Activated CD8-positive, alpha-beta memory T cell treated with anti-CD3 and anti-CD28 coated beads, Interleukin-2, amount 50 U/mL, for 24 hours (primary cell): ENCODE results near the gene MATN1.

ENCODE experiments used
- DNase-seq: peaks from one replicate; pipeline ENCODE4 v3.0.0-alpha.2; 2020; ENCODE audit errors: extremely low read depth

The MATN1 gene

GRCh38 chr1:30745834-30746208 lies 22.4 kb upstream of the MATN1 start:
- DNase-seq, result no peak

GRCh38 chr1:30745156-30745833 lies 21.9 kb upstream of the MATN1 start:
- DNase-seq, result no peak

- no peak for DNase-seq
These were observed 20.8 kb upstream of the MATN1 start for GRCh38 chr1:30744060-30744756.

GRCh38 chr1:30743584-30744059 lies 20.2 kb upstream of the MATN1 start:
- DNase-seq, result no peak

GRCh38 chr1:30742963-30743559 lies 19.7 kb upstream of the MATN1 start:
- no peak for DNase-seq

GRCh38 chr1:30742300-30742962 lies 19.0 kb upstream of the MATN1 start:
- DNase-seq, result no peak

GRCh38 chr1:30741239-30741894 lies 18.0 kb upstream of the MATN1 start:
- DNase-seq, result no peak

- no peak for DNase-seq
These were observed 17.2 kb upstream of the MATN1 start for GRCh38 chr1:30740251-30741238.

GRCh38 chr1:30739601-30740000 lies 16.2 kb upstream of the MATN1 start:
- DNase-seq, result no peak

- DNase-seq, result no peak
These were observed 15.6 kb upstream of the MATN1 start for GRCh38 chr1:30738715-30739559.

- no peak for DNase-seq
These were observed 14.8 kb upstream of the MATN1 start for GRCh38 chr1:30738040-30738714.

GRCh38 chr1:30737357-30738039 lies 14.1 kb upstream of the MATN1 start:
- DNase-seq, result no peak

GRCh38 chr1:30735668-30736498 lies 12.5 kb upstream of the MATN1 start:
- DNase-seq, result no peak

GRCh38 chr1:30735124-30735523 lies 11.7 kb upstream of the MATN1 start:
- no peak for DNase-seq

- no peak for DNase-seq
These were observed 11.2 kb upstream of the MATN1 start for GRCh38 chr1:30734580-30734979.

GRCh38 chr1:30734106-30734505 lies 10.7 kb upstream of the MATN1 start:
- DNase-seq, result no peak

GRCh38 chr1:30733493-30733892 lies 10.1 kb upstream of the MATN1 start:
- no peak for DNase-seq
